NT2/D1 (cell line): ENCODE measurements around the gene TMEM238.
"Not testable (repeated sequence)": the region's sequence is repeated elsewhere in the genome, so short reads cannot be mapped to it uniquely, and the experiment has no call there.

Experiments
- DNase-seq: peaks from one replicate; pipeline ENCODE4 v3.0.0-alpha.2; 2011; ENCODE audit warnings: low read depth, low spot score
- H3K27me3 ChIP-seq: 2 replicates; pipeline ENCODE4 v1.6.0; 2011; ENCODE audit warnings: mild to moderate bottlenecking; ENCODE audit not compliant: insufficient read length, insufficient read depth
- H3K36me3 ChIP-seq: 2 replicates; pipeline ENCODE4 v1.6.1; 2011; ENCODE audit warnings: mild to moderate bottlenecking, low read length, mixed read lengths; ENCODE audit not compliant: insufficient read depth, insufficient read length
- H3K4me1 ChIP-seq: 2 replicates; pipeline ENCODE4 v1.5.1; 2011; ENCODE audit not compliant: insufficient read depth, insufficient read length
- H3K4me3 ChIP-seq: 2 replicates; pipeline ENCODE4 v1.5.1; 2011; ENCODE audit warnings: low read depth; ENCODE audit not compliant: insufficient read length
- H3K9ac ChIP-seq: 2 replicates; pipeline ENCODE4 v1.6.0; 2011; ENCODE audit warnings: low read depth; ENCODE audit not compliant: insufficient read length
- H3K9me3 ChIP-seq: 2 replicates; pipeline ENCODE4 v1.5.1; 2011; ENCODE audit warnings: mild to moderate bottlenecking, low read length; ENCODE audit not compliant: insufficient read depth
- SUZ12 ChIP-seq: IDR thresholded peaks from 2 replicates; pipeline ENCODE4 v1.6.1; 2011; ENCODE audit not compliant: insufficient read length, insufficient read depth; ENCODE audit errors: extremely low read depth
- YY1 ChIP-seq: IDR thresholded peaks from 2 replicates; pipeline ENCODE4 v1.6.1; 2011; ENCODE audit not compliant: insufficient read length, insufficient read depth
- ZNF274 ChIP-seq: IDR thresholded peaks from 2 replicates; pipeline ENCODE4 v1.6.1; 2011; ENCODE audit warnings: mild to moderate bottlenecking, low read depth, low read length

The TMEM238 gene

GRCh38 chr19:55339105-55339888 lies 44.8 kb downstream of the TMEM238 start, which contains the start of gene KMT5C:
Gene KMT5C, plus strand, starts transcription at chr19:55339876. Its CDS starts 2,061 bp downstream, at chr19:55341937.
- TF ChIP-seq ZNF274: no peak
- TF ChIP-seq YY1: no peak
- no peak for TF ChIP-seq SUZ12
- Histone ChIP-seq H3K4me3 (peak within 1 kb of the TSS; percentile 63), H3K36me3 (peaks cover 22% of the 10 kb centered on the region), H3K9me3 (no peaks in the 10 kb centered on the region), H3K9ac (peak within 1 kb of the TSS; percentile 94), H3K27me3 (no peaks in the 10 kb centered on the region), H3K4me1 (peaks cover 14% of the 10 kb centered on the region)
- DNase-seq: peak; percentile 98

- H3K4me1 ChIP-seq: peaks cover 2% of the 10 kb centered on the region
- H3K9me3 ChIP-seq: no peaks in the 10 kb centered on the region
- TF ChIP-seq YY1 (no peak), ZNF274 (no peak)
- H3K4me3 ChIP-seq: no peak overlapping the region
- H3K36me3 ChIP-seq: no peaks in the 10 kb centered on the region
- no peaks in the 10 kb centered on the region for H3K27me3 ChIP-seq
- DNase-seq: no peak
- H3K9ac ChIP-seq: no peak overlapping the region
Measured at GRCh38 chr19:55336101-55336500, 48.0 kb downstream of the TMEM238 start.

GRCh38 chr19:55333870-55334269 lies 50.2 kb downstream of the TMEM238 start:
- Histone ChIP-seq H3K4me3 (no peak overlapping the region), H3K36me3 (no peaks in the 10 kb centered on the region), H3K9ac (no peak overlapping the region), H3K9me3 (no peaks in the 10 kb centered on the region), H3K4me1 (peaks cover 2% of the 10 kb centered on the region), H3K27me3 (no peaks in the 10 kb centered on the region)
- DNase-seq: no peak
- TF ChIP-seq ZNF274: no peak
- no peak for TF ChIP-seq SUZ12
- TF ChIP-seq YY1: no peak

GRCh38 chr19:55329791-55330190 lies 54.3 kb downstream of the TMEM238 start:
- H3K9ac ChIP-seq, H3K27me3 ChIP-seq, DNase-seq: not testable (repeated sequence)

More at GRCh38 chr19:55329791-55330190, 54.3 kb downstream of the TMEM238 start:
- not testable (repeated sequence) for H3K9me3 ChIP-seq, H3K4me1 ChIP-seq, H3K4me3 ChIP-seq, H3K36me3 ChIP-seq
